Activated CD4-positive, alpha-beta memory T cell treated with anti-CD3 and anti-CD28 coated beads for 36 hours (primary cell): ENCODE results near the gene FOXP1. TPM values are rescaled to one million over a fixed set of nuclear protein-coding genes. Genes with fewer than 3 reads are reported as not detected.

Experiments
- CTCF ChIA-PET: fragments of 350-600 bp; sonication (Branson Sonifier 250); formaldehyde crosslinking; loops from one replicate; lab custom pipeline; 2021; ENCODE audit warnings: antibody characterized with exemption, inconsistent platforms; lab: Charles Lee
- POLR2A ChIA-PET: fragments of 350-600 bp; sonication (Branson Sonifier 250); formaldehyde crosslinking; loops from one replicate; lab custom pipeline; 2021; ENCODE audit warnings: antibody characterized with exemption; lab: Charles Lee
- DNase-seq: peaks from one replicate; pipeline ENCODE4 v3.0.0-alpha.2; 2020
- H3K27ac Mint-ChIP-seq: one replicate; pipeline ENCODE4 v1.8.0; 2021; ENCODE audit warnings: mixed read lengths
- H3K27me3 Mint-ChIP-seq: one replicate; pipeline ENCODE4 v1.8.0; 2021; ENCODE audit warnings: mixed read lengths
- H3K36me3 Mint-ChIP-seq: one replicate; pipeline ENCODE4 v1.8.0; 2021; ENCODE audit warnings: mixed read lengths
- H3K4me1 Mint-ChIP-seq: one replicate; pipeline ENCODE4 v1.8.0; 2021; ENCODE audit warnings: low read depth, mixed read lengths
- H3K4me3 Mint-ChIP-seq: one replicate; pipeline ENCODE4 v1.8.0; 2021; ENCODE audit warnings: mild to moderate bottlenecking, mixed read lengths
- H3K9me3 Mint-ChIP-seq: one replicate; pipeline ENCODE4 v1.8.0; 2021; ENCODE audit warnings: mixed read lengths
- intact Hi-C: fragments of 100-400 bp; cut with micrococcal nuclease; formaldehyde crosslinking; loops from one replicate; pipeline ENCODE4 v1.15.1; 2023
- total RNA-seq, 2 experiments: library from RNA; stranded (reverse); gene quantifications; one replicate each; pipeline ENCODE4 v1.2.3, GENCODE V29; 2021

Gene FOXP1
- total RNA-seq, 2 experiments from 2014 or later = 94.4 to 102 TPM

GRCh38 chr3:71414189-71414927 lies 169.2 kb downstream of the FOXP1 start:
- H3K27me3 Mint-ChIP-seq = no peaks in the 10 kb centered on the region
- intact Hi-C loops = no loop called here
- no peak for DNase-seq
- H3K4me1 Mint-ChIP-seq = peaks cover 69% of the 10 kb centered on the region
- ChIA-PET CTCF (no interaction called here), POLR2A (no interaction called here)
- H3K4me3 Mint-ChIP-seq = no peak overlapping the region
- no peaks in the 10 kb centered on the region for H3K9me3 Mint-ChIP-seq
- peaks cover 4% of the 10 kb centered on the region for H3K36me3 Mint-ChIP-seq
- H3K27ac Mint-ChIP-seq = no peak overlapping the region

DNA sequence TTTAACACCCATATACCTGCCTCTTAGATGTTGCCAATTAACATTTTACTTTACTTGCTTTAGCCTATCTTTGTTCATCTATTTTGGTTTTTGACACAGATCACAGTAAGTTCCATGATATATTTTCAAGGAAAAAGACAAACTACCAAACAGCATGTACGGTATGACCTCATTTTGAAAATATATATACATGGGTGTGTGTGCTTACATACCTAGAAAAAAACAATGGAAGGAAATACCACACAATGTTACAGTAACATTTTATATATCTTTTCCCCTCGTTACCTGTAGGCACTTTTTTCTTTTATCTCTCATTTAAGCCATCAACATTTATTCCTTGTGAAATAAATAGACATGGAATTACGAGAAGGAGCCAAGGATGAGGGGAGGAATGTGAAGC lies 170.0 kb downstream of the FOXP1 start:
- Mint-ChIP-seq H3K4me3 (no peak overlapping the region), H3K4me1 (peaks cover 69% of the 10 kb centered on the region), H3K9me3 (no peaks in the 10 kb centered on the region), H3K27me3 (no peaks in the 10 kb centered on the region), H3K27ac (no peak overlapping the region), H3K36me3 (peaks cover 6% of the 10 kb centered on the region)
- CTCF ChIA-PET = no interaction called here
- POLR2A ChIA-PET = no interaction called here
- DNase-seq = no peak
- intact Hi-C loops = no loop called here

DNA sequence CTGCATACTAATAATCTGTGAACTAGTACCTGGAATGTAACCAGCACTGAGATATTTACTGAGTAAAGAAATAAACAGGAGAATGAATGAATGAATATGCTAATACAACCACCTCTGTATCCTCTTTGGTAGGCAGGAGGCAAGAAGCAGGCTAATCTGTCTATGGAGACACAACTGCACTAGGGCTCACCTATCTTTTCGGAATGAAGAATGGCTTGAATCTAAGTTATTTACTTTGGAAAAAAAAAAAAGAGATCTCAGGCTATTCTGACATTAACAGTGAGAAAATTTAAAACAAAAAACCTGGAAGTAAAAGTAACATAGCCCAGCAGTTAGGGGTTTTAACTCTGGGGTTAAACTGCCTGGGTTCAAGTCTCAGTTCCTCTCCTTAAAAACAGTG lies 174.2 kb downstream of the FOXP1 start:
- H3K27ac Mint-ChIP-seq = no peak overlapping the region
- peaks cover 13% of the 10 kb centered on the region for H3K36me3 Mint-ChIP-seq
- intact Hi-C loops = no loop called here
- H3K4me1 Mint-ChIP-seq = peaks cover 43% of the 10 kb centered on the region
- no peaks in the 10 kb centered on the region for H3K27me3 Mint-ChIP-seq
- CTCF ChIA-PET = no interaction called here
- POLR2A ChIA-PET = no interaction called here
- H3K9me3 Mint-ChIP-seq = no peaks in the 10 kb centered on the region
- no peak for DNase-seq
- no peak overlapping the region for H3K4me3 Mint-ChIP-seq

- H3K4me1 Mint-ChIP-seq = peaks cover 40% of the 10 kb centered on the region
- no peaks in the 10 kb centered on the region for H3K9me3 Mint-ChIP-seq
- intact Hi-C loops = no loop called here
- peaks cover 13% of the 10 kb centered on the region for H3K36me3 Mint-ChIP-seq
- no peaks in the 10 kb centered on the region for H3K27me3 Mint-ChIP-seq
- H3K27ac Mint-ChIP-seq = no peak overlapping the region
- no peak for DNase-seq
- ChIA-PET CTCF (no interaction called here), POLR2A (no interaction called here)
- no peak overlapping the region for H3K4me3 Mint-ChIP-seq
Observed at GRCh38 chr3:71408903-71409302, 174.6 kb downstream of the FOXP1 start.

DNA sequence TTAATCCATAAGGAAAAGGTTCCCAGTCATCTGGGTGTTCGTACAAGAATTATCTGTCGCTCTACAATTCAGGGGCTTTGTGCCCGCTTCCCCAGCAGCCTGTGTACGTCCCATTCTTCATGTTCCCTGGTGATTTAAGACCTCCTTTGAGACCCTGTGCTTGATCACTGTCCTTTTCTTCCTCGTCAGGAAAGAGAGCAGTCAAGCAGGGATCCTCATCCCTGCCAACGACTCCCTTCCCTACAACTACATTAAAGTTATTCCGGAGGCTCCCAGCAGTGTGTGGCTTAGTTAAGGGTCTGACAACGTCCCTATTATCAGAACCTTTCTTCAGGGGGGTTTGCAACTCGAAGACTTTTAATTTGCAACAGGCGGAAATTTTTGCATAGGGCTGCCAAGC lies 175.7 kb downstream of the FOXP1 start:
- Mint-ChIP-seq H3K4me1 (peaks cover 44% of the 10 kb centered on the region), H3K4me3 (no peak overlapping the region), H3K27me3 (no peaks in the 10 kb centered on the region), H3K36me3 (peaks cover 13% of the 10 kb centered on the region), H3K27ac (no peak overlapping the region), H3K9me3 (no peaks in the 10 kb centered on the region)
- ChIA-PET POLR2A (no interaction called here), CTCF (no interaction called here)
- DNase-seq = no peak
- intact Hi-C loops = no loop called here

GRCh38 chr3:71406972-71407810 lies 176.3 kb downstream of the FOXP1 start:
- Mint-ChIP-seq H3K4me3 (no peak overlapping the region), H3K27me3 (no peaks in the 10 kb centered on the region), H3K9me3 (no peaks in the 10 kb centered on the region), H3K27ac (no peak overlapping the region), H3K36me3 (peaks cover 12% of the 10 kb centered on the region), H3K4me1 (peaks cover 44% of the 10 kb centered on the region)
- ChIA-PET POLR2A (no interaction called here), CTCF (no interaction called here)
- DNase-seq = no peak
- intact Hi-C loops = no loop called here

- ChIA-PET POLR2A (no interaction called here), CTCF (no interaction called here)
- Mint-ChIP-seq H3K4me3 (no peak overlapping the region), H3K27ac (peak overlapping the region; percentile 52), H3K4me1 (peaks cover 55% of the 10 kb centered on the region), H3K9me3 (no peaks in the 10 kb centered on the region), H3K27me3 (no peaks in the 10 kb centered on the region), H3K36me3 (peaks cover 7% of the 10 kb centered on the region)
- no peak for DNase-seq
- intact Hi-C loops = no loop called here
Observed at GRCh38 chr3:71402911-71403310, 180.6 kb downstream of the FOXP1 start.

DNA sequence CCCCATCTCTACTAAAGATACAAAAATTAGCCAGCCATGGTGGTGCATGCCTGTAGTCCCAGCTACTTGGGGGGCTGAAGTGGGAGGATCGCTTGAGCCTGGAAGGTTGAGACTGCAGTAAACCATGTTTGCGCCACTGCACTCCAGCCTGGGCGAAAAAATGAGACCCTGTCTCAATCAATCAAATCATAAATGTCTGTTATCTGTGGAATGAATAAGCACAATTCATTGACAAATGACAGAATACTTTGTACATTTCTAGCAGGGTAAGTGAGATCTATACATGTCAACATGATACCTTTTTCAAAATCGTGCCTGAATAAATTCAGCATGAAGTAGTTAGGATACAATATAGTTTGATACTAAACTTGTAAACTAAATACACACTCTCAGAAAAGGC lies 181.2 kb downstream of the FOXP1 start:
- no peak overlapping the region for H3K4me3 Mint-ChIP-seq
- H3K36me3 Mint-ChIP-seq = peaks cover 7% of the 10 kb centered on the region
- no peaks in the 10 kb centered on the region for H3K27me3 Mint-ChIP-seq
- peaks cover 59% of the 10 kb centered on the region for H3K4me1 Mint-ChIP-seq
- no peaks in the 10 kb centered on the region for H3K9me3 Mint-ChIP-seq
- ChIA-PET POLR2A (interaction anchor here (0.6 kb wide), 1 partner anchor 34 kb away, joined by 3 read pairs; no protein-coding TSS in a partner anchor), CTCF (interaction anchor here (0.6 kb wide), 1 partner anchor 106 kb away, joined by 3 read pairs; no protein-coding TSS in a partner anchor)
- H3K27ac Mint-ChIP-seq = no peak overlapping the region
- no peak for DNase-seq
- intact Hi-C loops = no loop called here

DNA sequence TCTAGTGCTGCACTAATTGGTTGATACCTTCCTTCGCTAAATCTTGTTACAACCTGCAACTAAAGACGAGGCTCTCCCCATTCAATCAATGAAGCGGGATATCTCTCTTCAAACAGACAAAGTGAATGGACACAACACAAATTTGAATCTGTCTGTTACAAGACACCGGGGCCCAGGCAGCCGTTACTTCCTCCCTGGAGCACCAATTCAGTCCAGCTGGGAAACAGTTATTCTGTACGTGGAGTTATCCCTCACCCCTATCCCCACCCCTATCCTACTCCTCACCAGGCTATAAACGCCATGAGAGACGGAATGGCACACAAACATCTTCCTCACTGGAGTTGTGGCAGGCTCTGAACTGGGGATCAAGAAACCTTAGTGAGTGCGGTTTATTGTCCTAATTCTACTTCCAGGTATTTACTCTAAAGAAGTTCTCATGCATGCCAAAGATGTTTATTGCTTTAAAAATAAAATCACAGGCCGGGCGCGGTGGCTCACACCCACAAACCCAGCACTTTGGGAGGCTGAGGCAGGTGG lies 181.8 kb downstream of the FOXP1 start:
- Mint-ChIP-seq H3K27me3 (no peaks in the 10 kb centered on the region), H3K4me1 (peaks cover 60% of the 10 kb centered on the region), H3K4me3 (no peak overlapping the region), H3K36me3 (peaks cover 7% of the 10 kb centered on the region), H3K9me3 (no peaks in the 10 kb centered on the region), H3K27ac (no peak overlapping the region)
- ChIA-PET CTCF (interaction anchor here (0.6 kb wide), 1 partner anchor 107 kb away, joined by 3 read pairs; no protein-coding TSS in a partner anchor), POLR2A (interaction anchor here (0.6 kb wide), 1 partner anchor 33 kb away, joined by 3 read pairs; no protein-coding TSS in a partner anchor)
- DNase-seq = no peak
- intact Hi-C loops = no loop called here

- Mint-ChIP-seq H3K9me3 (no peaks in the 10 kb centered on the region), H3K27me3 (no peaks in the 10 kb centered on the region), H3K4me1 (peaks cover 65% of the 10 kb centered on the region), H3K36me3 (peaks cover 6% of the 10 kb centered on the region), H3K27ac (no peak overlapping the region), H3K4me3 (no peak overlapping the region)
- POLR2A ChIA-PET = no interaction called here
- CTCF ChIA-PET = no interaction called here
- intact Hi-C loops = no loop called here
- DNase-seq = no peak
Observed at GRCh38 chr3:71400986-71401451, 182.5 kb downstream of the FOXP1 start.

DNA sequence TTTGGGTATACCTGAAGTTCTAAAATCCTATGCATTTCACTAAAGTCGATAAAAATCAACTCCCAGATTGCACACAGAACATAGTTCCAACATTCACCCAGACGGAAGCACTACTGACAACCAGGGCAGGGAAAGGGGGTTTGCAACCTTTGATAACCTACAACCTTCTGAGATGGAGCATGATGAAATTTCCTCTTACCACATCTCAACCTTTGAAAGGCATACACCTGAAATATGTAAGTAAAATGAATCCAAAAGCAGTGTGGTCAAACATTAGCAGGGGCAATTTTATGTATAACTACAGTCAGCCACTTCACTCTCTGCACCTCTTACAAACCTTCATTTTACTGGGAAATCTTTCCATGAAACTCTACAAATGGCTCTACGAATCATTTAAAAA lies 184.1 kb downstream of the FOXP1 start:
- ChIA-PET POLR2A (interaction anchor here (1.3 kb wide), 1 partner anchor 97 kb away, joined by 3 read pairs; no protein-coding TSS in a partner anchor), CTCF (interaction anchor here (3.2 kb wide), 1 partner anchor 17 kb away, joined by 12 read pairs; no protein-coding TSS in a partner anchor)
- Mint-ChIP-seq H3K4me3 (no peak overlapping the region), H3K27me3 (peaks cover 2% of the 10 kb centered on the region), H3K4me1 (peaks cover 66% of the 10 kb centered on the region), H3K36me3 (peaks cover 2% of the 10 kb centered on the region), H3K27ac (no peak overlapping the region), H3K9me3 (no peaks in the 10 kb centered on the region)
- intact Hi-C loops = loop anchor here (2.0 to 10.0 kb wide), 2 partner anchors 17 to 185 kb away; partner anchors contain the start of gene FOXP1
- no peak for DNase-seq
